GM18951 (cell line): ENCODE data around the gene PTGS1.

Experiments used
- POLR2A ChIP-seq: IDR thresholded peaks from 4 replicates; pipeline ENCODE4 v1.6.1; 2011; ENCODE audit warnings: mild to moderate bottlenecking; ENCODE audit not compliant: insufficient read length, insufficient read depth; ENCODE audit errors: extremely low read depth
- in situ Hi-C: fragments of 300-500 bp; cut with MboI; formaldehyde crosslinking; loops from one replicate; pipeline ENCODE4 v1.12.0; 2022; ENCODE audit warnings: low sequenced_read_pairs, mixed read lengths, inconsistent platforms; ENCODE audit not compliant: unreplicated experiment

PTGS1 gene

DNA sequence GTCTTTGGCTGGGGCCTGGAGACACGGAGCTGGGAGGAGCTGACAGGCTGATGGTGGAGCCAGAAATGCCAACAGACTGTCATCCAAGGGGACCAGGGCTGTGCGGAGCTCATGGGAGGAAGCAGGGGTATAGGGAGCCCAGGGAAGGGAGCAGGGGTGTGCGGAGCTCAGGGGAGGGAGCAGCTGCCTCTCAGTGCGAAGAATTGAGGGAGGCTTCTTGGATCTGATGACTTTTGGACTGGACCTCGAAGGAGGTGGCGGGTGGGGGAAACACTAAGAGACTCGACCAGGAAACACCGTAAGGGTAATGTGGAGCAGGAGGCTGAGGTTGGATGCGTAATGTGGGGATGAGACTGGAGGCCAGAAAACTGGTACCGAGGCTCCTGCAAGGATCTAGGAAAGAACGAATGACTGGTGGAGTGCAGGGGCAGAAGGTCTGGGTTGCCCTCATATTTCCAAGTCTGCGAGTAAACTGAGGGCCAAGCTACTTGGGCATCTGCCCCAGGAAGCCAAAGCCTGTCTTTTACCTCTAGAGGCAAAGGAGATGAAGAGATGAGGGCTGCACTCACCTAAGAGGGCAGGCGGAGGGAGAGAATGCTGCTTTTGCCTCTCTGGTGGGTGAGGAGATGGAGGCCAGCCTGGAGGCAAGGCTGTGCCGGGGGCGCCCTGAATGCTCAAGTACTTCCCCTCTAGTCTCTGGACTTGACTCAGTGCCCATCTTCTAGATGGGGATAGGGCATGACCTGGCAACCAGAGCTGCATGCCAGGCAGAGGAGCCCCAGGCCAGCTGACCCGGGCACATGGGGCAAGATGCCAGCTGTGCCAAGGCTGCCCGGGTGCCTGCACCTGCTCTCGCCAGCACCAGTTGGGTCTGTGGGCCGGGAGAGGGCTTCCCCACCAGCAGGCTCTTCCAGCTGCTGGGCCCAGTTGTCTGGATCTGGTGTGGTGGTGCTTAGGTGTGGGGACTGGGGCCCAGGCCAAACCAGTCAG lies 2.3 kb downstream of the PTGS1 start:
- TF ChIP-seq POLR2A: no peak
- in situ Hi-C loops: no loop called here

DNA sequence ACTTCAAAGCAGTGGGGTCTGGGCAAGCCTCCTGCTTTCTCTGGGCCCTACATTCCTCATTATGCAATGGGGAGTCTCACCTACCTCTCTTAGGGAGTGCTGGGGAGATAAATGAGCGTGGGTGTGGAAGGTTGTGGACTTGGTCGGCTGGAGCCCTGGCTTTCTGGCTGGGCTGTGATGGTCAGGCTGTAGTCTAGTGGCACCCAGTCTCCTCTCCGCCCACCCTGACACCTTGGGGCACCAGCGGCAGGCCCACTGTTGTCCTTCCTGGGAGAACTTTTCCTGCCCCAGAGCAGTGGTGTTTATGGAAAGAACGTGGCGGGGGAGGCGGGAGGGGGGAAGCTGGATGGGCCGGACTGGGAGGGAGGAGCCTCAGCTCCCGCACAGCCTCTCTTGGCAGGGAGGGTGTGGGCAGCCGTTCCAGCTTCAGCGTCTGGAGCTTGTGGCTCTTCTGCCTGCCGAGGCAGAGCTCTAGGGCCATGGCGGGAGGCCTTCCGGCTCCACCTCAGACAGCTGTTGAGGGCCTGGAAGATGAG lies 4.1 kb downstream of the PTGS1 start:
- TF ChIP-seq POLR2A: no peak
- in situ Hi-C loops: no loop called here

DNA sequence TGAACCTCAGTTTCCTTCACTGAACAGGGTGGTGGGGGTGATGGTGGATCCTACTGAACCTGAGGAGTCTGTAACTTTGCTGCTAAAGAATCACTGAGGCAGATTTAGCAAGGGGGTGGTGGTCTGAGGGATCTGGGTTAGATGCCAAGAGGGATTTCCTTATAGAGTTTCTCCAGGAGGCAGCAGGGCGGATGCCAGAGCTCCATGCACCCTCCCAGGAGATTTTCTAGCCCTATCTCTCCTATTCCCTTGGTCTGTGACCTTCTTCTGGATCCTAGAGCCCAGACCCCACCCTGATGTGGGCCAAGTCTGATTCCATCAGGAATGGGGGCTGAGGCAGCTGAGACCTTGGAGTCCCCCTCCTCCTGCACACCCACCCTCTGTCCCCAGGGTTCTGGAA lies 6.0 kb downstream of the PTGS1 start:
- TF ChIP-seq POLR2A: no peak
- in situ Hi-C loops: no loop called here

DNA sequence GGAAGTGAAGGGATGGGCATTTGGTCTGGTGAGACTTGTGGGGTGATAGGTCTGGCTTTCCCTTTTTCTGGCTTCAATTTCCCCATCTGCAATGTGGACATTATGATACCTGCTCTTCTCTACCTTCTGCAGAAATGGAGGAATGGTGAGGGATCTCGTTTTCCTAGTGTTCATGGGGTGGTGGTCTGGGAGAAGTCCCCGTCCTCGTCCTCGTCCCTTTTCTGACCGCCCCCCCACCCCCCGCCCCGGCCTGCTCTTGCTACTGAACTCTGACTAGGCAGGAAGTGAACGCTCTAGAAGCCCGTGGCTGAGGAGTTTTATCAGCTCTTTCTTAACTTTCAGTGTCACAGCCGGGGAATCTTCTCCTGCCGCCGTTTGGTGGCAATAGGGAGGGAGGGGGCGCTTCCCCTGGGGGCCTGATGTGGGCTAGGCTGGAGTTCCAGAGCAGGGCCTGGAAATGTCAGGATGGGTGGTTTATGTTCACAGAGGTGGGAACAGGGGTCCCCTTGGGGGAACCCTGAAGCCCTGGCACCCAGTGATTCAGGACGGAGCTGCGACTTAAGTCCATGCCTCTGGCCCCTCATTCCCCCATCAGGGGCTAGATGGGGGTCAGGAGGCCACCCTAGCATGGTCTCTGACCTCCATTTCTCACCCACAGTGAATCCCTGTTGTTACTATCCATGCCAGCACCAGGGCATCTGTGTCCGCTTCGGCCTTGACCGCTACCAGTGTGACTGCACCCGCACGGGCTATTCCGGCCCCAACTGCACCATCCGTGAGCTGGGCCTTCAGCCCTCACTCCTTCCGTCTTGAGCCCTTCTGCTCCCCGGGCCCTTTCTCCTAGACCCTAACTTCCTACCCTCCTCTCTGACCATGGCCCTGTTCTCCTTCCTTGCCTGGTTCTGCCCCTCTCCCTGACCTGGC lies 6.7 kb downstream of the PTGS1 start:
- TF ChIP-seq POLR2A: no peak
- in situ Hi-C loops: no loop called here

DNA sequence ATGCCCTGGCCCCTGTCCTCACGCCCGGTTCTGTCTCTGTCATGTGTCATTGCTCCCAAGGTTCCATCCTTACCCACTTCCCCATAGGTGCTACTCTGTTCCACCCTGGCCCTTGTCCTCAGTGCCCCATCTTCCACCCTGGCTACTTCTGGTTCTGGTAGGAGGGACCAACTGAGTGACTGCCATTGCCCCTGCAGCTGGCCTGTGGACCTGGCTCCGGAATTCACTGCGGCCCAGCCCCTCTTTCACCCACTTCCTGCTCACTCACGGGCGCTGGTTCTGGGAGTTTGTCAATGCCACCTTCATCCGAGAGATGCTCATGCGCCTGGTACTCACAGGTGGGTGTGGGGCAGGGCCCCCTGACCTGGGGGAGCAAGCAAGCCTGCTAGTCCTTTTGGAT lies 7.4 kb downstream of the PTGS1 start:
- TF ChIP-seq POLR2A: no peak
- in situ Hi-C loops: no loop called here

DNA sequence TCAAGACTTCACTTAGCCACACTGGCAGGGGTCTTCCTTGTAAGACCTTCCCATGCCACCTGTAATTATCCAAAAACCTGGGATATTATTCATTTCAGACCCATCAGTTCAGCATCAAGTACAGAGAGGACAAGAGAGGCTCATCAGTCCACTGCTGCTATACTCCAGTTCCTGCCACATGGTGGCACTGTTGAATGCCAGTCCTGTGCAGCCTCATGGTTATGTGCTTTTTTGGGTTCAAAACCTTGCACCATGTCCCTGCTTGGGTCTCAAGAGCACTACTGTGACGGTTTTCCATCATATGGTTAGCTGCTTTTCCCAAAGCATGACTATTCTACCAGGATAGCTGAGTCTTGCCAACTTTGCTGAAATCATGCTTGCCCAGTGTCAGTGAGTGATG lies 8.5 kb downstream of the PTGS1 start:
- TF ChIP-seq POLR2A: no peak
- in situ Hi-C loops: no loop called here

DNA sequence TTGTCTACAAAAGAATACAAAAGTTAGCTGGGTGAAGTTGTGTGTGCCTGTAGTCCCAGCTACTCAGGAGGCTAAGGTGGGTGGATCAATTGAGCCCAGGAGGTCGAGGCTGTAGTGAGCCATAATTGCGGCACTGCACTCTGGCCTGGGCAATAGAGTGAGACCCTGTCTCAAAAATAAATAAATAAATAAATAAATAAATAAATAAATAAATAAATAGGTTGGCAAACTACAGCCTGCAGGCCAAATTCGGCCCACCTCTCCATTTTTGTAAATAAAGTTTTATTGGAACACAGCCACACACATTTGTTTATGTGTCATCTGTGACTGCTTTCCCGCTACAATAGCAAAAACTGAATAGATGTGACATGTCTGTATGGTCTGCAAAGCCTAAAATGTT lies 9.5 kb downstream of the PTGS1 start:
- no peak for TF ChIP-seq POLR2A
- in situ Hi-C loops: no loop called here

DNA sequence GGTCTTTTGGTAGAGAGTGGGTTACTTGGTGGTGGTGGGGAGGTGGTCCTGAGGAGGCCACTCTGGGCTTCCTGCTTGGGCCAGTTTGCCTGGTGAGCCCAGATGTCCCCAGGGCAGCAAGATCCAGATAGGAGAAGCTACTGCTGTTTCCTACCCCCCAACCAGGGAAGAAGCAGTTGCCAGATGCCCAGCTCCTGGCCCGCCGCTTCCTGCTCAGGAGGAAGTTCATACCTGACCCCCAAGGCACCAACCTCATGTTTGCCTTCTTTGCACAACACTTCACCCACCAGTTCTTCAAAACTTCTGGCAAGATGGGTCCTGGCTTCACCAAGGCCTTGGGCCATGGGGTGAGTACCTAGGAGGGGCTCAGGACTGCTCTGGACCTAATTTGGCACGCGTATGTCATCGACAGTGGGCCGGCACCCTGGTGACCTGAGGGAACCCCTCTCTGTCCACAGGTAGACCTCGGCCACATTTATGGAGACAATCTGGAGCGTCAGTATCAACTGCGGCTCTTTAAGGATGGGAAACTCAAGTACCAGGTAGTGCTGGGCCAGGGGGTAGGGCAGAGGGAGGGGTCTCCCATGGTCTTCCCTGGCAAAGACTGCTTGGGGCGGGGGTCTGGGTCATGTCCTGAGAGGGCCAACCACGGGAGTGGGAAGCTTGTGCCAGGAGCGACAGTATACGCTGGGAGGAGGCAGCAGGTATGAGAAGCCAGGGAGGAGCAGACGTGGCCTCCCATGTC lies 10.6 kb downstream of the PTGS1 start:
- in situ Hi-C loops: no loop called here
- TF ChIP-seq POLR2A: no peak

DNA sequence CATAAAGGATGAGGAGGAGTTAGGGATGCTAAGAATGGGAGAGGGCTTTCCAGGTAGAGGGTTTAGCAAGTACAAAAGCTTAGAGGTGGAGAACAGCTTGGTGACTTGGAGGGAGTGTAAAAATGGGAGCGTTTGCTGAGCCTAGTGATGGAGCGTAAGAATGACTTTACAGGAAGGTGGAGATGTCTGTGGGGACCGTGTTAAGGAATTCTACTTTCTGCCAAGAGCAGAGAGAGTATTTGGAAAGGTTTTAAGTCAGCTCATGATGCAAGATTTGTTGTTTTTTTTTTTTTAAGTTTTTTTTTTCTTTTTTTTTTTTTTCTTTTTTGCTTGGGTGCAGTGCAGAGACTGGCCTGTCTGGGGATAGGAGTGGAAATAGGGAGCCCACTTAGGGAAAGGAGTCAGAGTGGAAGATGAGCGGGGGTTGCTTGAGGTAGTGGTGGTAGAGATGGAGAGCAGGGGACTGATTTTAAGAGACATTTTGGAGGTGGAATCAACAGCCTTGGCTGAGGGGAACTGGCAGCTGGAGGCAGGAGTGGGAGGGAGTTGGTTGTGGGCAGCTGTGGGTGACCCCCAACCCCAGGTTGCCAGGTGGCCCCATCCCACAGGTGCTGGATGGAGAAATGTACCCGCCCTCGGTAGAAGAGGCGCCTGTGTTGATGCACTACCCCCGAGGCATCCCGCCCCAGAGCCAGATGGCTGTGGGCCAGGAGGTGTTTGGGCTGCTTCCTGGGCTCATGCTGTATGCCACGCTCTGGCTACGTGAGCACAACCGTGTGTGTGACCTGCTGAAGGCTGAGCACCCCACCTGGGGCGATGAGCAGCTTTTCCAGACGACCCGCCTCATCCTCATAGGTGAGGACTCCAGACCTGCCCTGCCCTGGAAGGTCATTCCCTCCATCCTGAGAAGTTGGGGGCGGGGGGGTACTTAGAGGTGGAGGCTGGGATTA lies 12.4 kb downstream of the PTGS1 start:
- in situ Hi-C loops: no loop called here
- no peak for TF ChIP-seq POLR2A

DNA sequence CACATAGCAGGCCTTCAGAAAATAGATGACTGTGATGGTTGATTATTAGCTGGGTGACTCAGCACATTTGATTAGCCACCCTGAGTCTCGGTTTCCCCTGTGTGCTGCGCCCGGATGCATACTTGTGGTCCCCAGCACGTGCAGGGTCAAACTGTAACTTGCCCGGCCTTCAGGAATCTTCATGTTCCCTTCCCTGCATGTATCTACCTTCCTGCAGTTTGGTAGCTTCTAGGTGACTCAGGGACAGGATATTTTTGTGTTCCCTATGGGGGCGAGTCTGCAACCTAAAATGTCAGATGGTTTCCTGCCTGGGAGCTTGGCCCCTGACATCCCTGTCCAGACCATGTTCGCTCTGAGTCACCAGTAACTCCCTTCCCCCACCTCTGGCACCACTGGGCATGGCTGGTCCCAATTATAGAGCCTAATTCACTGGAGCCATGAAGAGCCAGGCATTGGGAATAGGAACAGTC lies 13.2 kb downstream of the PTGS1 start:
- in situ Hi-C loops: no loop called here
- TF ChIP-seq POLR2A: no peak

DNA sequence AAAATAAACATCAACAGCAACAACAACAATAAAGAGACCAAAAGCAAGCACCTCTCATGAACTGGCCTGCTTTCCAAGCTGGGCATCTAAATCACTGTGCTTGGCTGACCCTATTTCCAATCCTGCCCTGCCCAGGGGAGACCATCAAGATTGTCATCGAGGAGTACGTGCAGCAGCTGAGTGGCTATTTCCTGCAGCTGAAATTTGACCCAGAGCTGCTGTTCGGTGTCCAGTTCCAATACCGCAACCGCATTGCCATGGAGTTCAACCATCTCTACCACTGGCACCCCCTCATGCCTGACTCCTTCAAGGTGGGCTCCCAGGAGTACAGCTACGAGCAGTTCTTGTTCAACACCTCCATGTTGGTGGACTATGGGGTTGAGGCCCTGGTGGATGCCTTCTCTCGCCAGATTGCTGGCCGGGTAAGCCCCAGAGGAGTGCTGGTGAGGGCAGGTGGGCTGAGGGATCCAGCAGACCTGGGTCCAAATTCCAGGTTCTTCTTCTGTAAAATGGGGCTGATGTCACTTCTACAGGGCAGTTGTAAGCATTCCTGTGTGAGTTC lies 15.6 kb downstream of the PTGS1 start:
- in situ Hi-C loops: no loop called here
- TF ChIP-seq POLR2A: no peak

DNA sequence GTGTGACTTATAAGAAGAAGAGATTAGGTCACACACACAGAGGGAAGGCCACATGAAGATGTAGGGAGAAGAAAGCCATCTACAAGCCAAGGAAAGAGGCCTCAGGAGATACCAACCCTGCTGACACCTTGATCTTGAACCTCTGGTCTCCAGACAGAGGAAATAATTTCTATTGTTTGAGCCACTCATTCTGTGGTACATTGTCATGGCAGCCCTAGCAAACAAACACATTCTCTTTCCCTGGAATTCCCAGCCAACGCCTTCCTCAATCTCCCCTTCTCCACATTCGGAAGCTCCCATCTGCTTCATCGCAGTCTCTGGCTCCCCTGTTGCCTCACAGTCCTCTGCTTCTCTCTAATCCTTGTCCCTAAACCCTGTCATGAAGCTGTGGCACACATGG lies 16.7 kb downstream of the PTGS1 start:
- in situ Hi-C loops: no loop called here
- TF ChIP-seq POLR2A: no peak

DNA sequence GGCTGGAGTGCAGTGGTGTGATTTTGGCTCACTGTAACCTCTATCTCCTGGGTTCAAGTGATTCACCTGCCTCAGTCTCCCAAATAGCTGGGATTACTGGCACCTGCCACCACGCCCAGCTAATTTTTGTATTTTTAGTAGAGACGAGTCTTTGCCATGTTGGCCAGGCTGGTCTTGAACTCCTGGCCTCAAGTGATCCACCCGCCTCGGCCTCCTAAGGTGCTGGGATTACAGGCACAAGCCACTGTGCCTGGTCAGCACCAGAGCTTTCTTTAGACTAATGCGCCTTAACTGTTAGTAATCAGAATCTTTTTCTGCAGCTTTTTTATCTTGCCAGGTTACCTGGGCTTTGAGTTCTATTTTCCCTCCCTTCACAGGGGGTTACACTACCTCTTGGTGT lies 18.4 kb downstream of the PTGS1 start:
- in situ Hi-C loops: no loop called here
- TF ChIP-seq POLR2A: no peak
